PC-3 (cell line): Measurements from ENCODE around the gene SLC38A2. TPM values are rescaled to one million over a fixed set of nuclear protein-coding genes. Genes with fewer than 3 reads are reported as not detected.

Experiments used
- ATAC-seq: fragments of 200-7000 bp; cut with Tn5 transposase; 2 replicates; pipeline ENCODE4 v1.9.1; 2020; ENCODE audit warnings: mild to moderate bottlenecking, moderate library complexity
- BruUV-seq: library from RNA; stranded (reverse); fragments of 400-500 nt; replicated peaks from 2 replicates; lab custom pipeline; 2021; lab: Mats Ljungman, UMichigan
- CTCF ChIA-PET: fragments of 300-600 bp; sonication (Branson Sonifier 250); formaldehyde crosslinking; loops from one replicate; lab custom pipeline; 2022; ENCODE audit warnings: antibody characterized with exemption; lab: Charles Lee
- POLR2A ChIA-PET: fragments of 300-600 bp; sonication (Branson Sonifier 250); formaldehyde crosslinking; loops from one replicate; lab custom pipeline; 2022; ENCODE audit warnings: antibody characterized with exemption; ENCODE audit not compliant: unreplicated experiment; lab: Charles Lee
- DNase-seq: peaks from one replicate; pipeline ENCODE4 v3.0.0-alpha.2; 2015
- H2AFZ ChIP-seq: fragments of 300-600 bp; sonication (generic); 2 replicates; pipeline ENCODE4 v1.6.0; 2016; ENCODE audit warnings: antibody characterized with exemption, low read length
- H3F3A ChIP-seq: fragments of 300-600 bp; sonication (generic); one replicate; pipeline ENCODE4 v1.6.0; 2017; ENCODE audit warnings: antibody characterized with exemption, low read length, control low read depth, mild to moderate bottlenecking; ENCODE audit not compliant: unreplicated experiment
- H3K27ac ChIP-seq: fragments of 300-600 bp; sonication (generic); 2 replicates; pipeline ENCODE4 v1.5.1; 2016; ENCODE audit warnings: mild to moderate bottlenecking, low read length
- H3K27me3 ChIP-seq: fragments of 300-600 bp; sonication (generic); 2 replicates; pipeline ENCODE4 v1.6.1; 2016; ENCODE audit warnings: low read length, mixed read lengths
- H3K36me3 ChIP-seq: fragments of 300-600 bp; sonication (generic); 2 replicates; pipeline ENCODE4 v1.6.1; 2016; ENCODE audit warnings: low read depth, mixed run types, low read length, mixed read lengths
- H3K4me1 ChIP-seq: fragments of 300-600 bp; sonication (generic); 2 replicates; pipeline ENCODE4 v1.5.1; 2016; ENCODE audit warnings: low read length; ENCODE audit not compliant: insufficient read depth
- H3K4me2 ChIP-seq: fragments of 300-600 bp; sonication (generic); 2 replicates; pipeline ENCODE4 v1.6.0; 2016; ENCODE audit warnings: low read length
- H3K4me3 ChIP-seq: fragments of 300-600 bp; sonication (generic); 2 replicates; pipeline ENCODE4 v1.5.1; 2016; ENCODE audit warnings: mild to moderate bottlenecking, low read length, mixed read lengths
- H3K79me2 ChIP-seq: fragments of 300-600 bp; sonication (generic); 2 replicates; pipeline ENCODE4 v1.6.1; 2017; ENCODE audit warnings: low read length, mixed read lengths
- H3K9ac ChIP-seq: fragments of 300-600 bp; sonication (generic); 2 replicates; pipeline ENCODE4 v1.6.0; 2016; ENCODE audit warnings: mild to moderate bottlenecking, low read length
- H3K9me2 ChIP-seq: fragments of 300-600 bp; sonication (generic); replicated peaks from 2 replicates; pipeline ENCODE4 v1.6.1; 2016; ENCODE audit warnings: mixed run types, low read length, mixed read lengths
- H3K9me3 ChIP-seq: fragments of 300-600 bp; sonication (generic); 2 replicates; pipeline ENCODE4 v1.6.1; 2016; ENCODE audit warnings: low read length, mixed read lengths
- H4K20me1 ChIP-seq: fragments of 300-600 bp; sonication (generic); 2 replicates; pipeline ENCODE4 v1.6.1; 2016; ENCODE audit warnings: low read length, mixed read lengths
- CTCF ChIP-seq: fragments of 300-600 bp; sonication (generic); conservative IDR thresholded peaks from 2 replicates; pipeline ENCODE4 v1.5.1; 2017; ENCODE audit warnings: antibody characterized with exemption, low read depth, mild to moderate bottlenecking, low read length
- EZH2 ChIP-seq: fragments of 300-600 bp; sonication (generic); IDR thresholded peaks from one replicate; pipeline ENCODE4 v1.6.1; 2017; ENCODE audit warnings: antibody characterized with exemption, mild to moderate bottlenecking, low read length; ENCODE audit not compliant: unreplicated experiment
- EZH2phosphoT487 ChIP-seq: fragments of 300-600 bp; sonication (generic); IDR thresholded peaks from 2 replicates; pipeline ENCODE4 v1.6.1; 2018; ENCODE audit warnings: mild to moderate bottlenecking, antibody characterized with exemption, low read length, borderline replicate concordance
- intact Hi-C: fragments of 100-400 bp; cut with micrococcal nuclease; formaldehyde crosslinking; loops from 2 replicates; pipeline ENCODE4 v1.9.0; 2023
- total RNA-seq: library from RNA; depleted of rRNA; stranded (reverse); fragments of >200 nt; gene quantifications from 2 replicates; pipeline ENCODE4 v1.2.3, GENCODE V29; 2014

Gene SLC38A2
- total RNA-seq, 1 experiment from 2014 or later, result 214 TPM

DNA sequence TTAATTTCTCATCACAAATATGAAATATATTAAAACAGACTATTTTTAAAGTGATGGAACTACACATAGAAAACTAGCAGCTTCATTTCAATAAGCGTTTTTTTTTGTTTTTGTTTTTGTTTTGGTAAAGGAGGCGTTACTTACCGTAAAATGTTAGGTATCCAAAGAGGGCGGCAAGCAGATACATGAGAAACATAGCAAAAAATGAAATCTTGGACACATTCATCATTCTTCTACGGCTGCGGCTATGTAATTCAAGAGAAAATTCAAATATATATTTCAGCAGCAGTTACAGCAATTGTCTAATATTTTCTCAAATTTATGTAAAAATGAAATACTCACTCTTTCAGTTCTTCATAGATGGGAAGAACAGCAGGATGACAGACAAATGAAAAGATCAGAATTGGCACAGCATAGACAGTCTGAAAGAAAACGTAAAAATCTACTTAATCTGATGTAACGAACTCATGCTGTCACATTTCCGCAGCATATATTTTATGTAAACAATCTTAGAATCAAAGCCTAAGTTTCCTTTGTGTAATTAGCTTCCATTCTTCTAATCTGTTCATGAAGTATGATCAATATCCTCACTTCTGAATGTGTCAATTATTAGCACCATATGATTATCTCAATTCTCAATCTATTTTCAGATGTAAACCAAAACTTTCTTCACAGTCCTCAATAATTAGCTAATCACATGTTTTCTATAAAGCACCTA, 8.8 kb downstream of the SLC38A2 start:
- ChIA-PET CTCF (no interaction called here), POLR2A (no interaction called here)
- H3K4me1 ChIP-seq, result peaks cover 40% of the 10 kb centered on the region
- no peak overlapping the region for H3K9ac ChIP-seq
- TF ChIP-seq CTCF (no peak), EZH2 (no peak), EZH2phosphoT487 (no peak)
- H3K4me3 ChIP-seq, result no peak overlapping the region
- no TSS peak for BruUV-seq
- no peak overlapping the region for H3K4me2 ChIP-seq
- H3K79me2 ChIP-seq, result peaks cover 56% of the 10 kb centered on the region
- peaks cover 98% of the 10 kb centered on the region for H3K36me3 ChIP-seq
- no peak overlapping the region for H3K27ac ChIP-seq
- no peak for ATAC-seq
- peaks cover 79% of the 10 kb centered on the region for H3F3A ChIP-seq
- no peaks in the 10 kb centered on the region for H3K27me3 ChIP-seq
- peaks cover 93% of the 10 kb centered on the region for H4K20me1 ChIP-seq
- no peak overlapping the region for H2AFZ ChIP-seq
- intact Hi-C loops, result no loop called here
- H3K9me3 ChIP-seq, result no peaks in the 10 kb centered on the region
- no peak for DNase-seq
- H3K9me2 ChIP-seq, result no peaks in the 10 kb centered on the region

DNA sequence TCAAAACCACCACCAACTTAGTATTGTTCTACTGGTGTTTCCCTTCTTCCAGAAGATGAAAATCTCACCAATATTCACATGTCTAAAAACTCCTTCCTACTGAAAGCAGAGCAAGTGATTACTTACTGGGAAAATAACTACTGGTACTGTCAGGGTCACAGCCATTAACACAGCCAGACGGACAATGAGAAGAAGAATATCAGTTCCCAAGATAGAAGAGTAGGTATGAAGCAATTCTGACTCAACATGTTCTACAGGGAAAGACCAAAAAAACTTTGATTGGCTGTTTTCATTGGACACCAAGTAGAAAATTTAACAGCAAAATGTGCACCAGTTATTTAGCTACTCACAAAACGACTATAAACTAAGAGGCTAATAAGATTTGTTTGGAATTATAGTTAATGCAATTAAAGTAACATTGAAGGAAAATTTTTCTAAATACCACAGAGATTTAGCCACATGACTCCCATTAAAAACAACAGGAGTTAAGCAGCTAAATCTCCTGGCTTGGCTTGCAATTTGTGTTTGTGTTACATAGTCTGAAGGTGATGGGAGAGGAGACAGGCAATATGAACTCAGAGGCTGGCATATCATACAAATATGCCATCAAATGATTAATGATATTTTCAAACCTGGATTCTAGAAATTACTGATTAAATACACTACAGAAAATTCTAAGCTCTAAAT, 9.5 kb downstream of the SLC38A2 start:
- H3K4me3 ChIP-seq, result no peak overlapping the region
- H3F3A ChIP-seq, result peaks cover 79% of the 10 kb centered on the region
- H3K79me2 ChIP-seq, result peaks cover 49% of the 10 kb centered on the region
- peaks cover 90% of the 10 kb centered on the region for H4K20me1 ChIP-seq
- no peak overlapping the region for H3K9ac ChIP-seq
- H3K36me3 ChIP-seq, result peaks cover 93% of the 10 kb centered on the region
- no peak overlapping the region for H3K4me2 ChIP-seq
- H3K27ac ChIP-seq, result no peak overlapping the region
- DNase-seq (no peak), ATAC-seq (no peak)
- CTCF ChIA-PET, result no interaction called here
- no peaks in the 10 kb centered on the region for H3K9me3 ChIP-seq
- POLR2A ChIA-PET, result no interaction called here
- H3K4me1 ChIP-seq, result peaks cover 33% of the 10 kb centered on the region
- no peak for TF ChIP-seq CTCF
- no peak for TF ChIP-seq EZH2phosphoT487
- TF ChIP-seq EZH2, result no peak
- intact Hi-C loops, result no loop called here
- H3K9me2 ChIP-seq, result no peaks in the 10 kb centered on the region
- no TSS peak for BruUV-seq
- no peaks in the 10 kb centered on the region for H3K27me3 ChIP-seq
- H2AFZ ChIP-seq, result no peak overlapping the region

GRCh38 chr12:46361667-46362034, 10.9 kb downstream of the SLC38A2 start:
- intact Hi-C loops, result no loop called here
- Histone ChIP-seq H3K9me3 (no peaks in the 10 kb centered on the region), H3K27ac (no peak overlapping the region), H4K20me1 (peaks cover 86% of the 10 kb centered on the region), H3K27me3 (no peaks in the 10 kb centered on the region), H3K4me1 (peaks cover 19% of the 10 kb centered on the region), H3K4me3 (no peak overlapping the region), H3K9me2 (no peaks in the 10 kb centered on the region), H3F3A (peaks cover 82% of the 10 kb centered on the region), H2AFZ (no peak overlapping the region), H3K79me2 (peaks cover 35% of the 10 kb centered on the region), H3K4me2 (no peak overlapping the region), H3K36me3 (peaks cover 79% of the 10 kb centered on the region), H3K9ac (no peak overlapping the region)
- ChIA-PET CTCF (no interaction called here), POLR2A (no interaction called here)
- TF ChIP-seq CTCF (no peak), EZH2 (no peak), EZH2phosphoT487 (no peak)
- ATAC-seq, result no peak
- BruUV-seq, result no TSS peak
- no peak for DNase-seq
